PC-9 (cell line): Measurements from ENCODE around the gene TMEM222. TPM values are rescaled to one million over a fixed set of nuclear protein-coding genes. Genes with fewer than 3 reads are reported as not detected.
A peak's percentile ranks its signal among the peaks of the same experiment; 100 is the strongest.

Experiments used
- BruUV-seq: library from RNA; stranded (reverse); fragments of 400-500 nt; replicated peaks from 2 replicates; lab custom pipeline; 2021; lab: Mats Ljungman, UMichigan
- CTCF ChIA-PET: fragments of 300-600 bp; sonication (Branson Sonifier 250); formaldehyde crosslinking; loops from one replicate; lab custom pipeline; 2022; ENCODE audit warnings: antibody characterized with exemption; lab: Charles Lee
- POLR2A ChIA-PET: fragments of 300-600 bp; sonication (Branson Sonifier 250); formaldehyde crosslinking; loops from one replicate; lab custom pipeline; 2022; ENCODE audit warnings: antibody characterized with exemption; ENCODE audit not compliant: unreplicated experiment; lab: Charles Lee
- DNase-seq, 2 experiments: peaks; one replicate each; pipeline versions ENCODE4 v3.0.0 to v3.0.0-alpha.2; 2015 to 2022; ENCODE audit warnings: mixed read lengths in 1 of 2
- H2AFZ ChIP-seq: fragments of 200-600 bp; sonication (generic); 2 replicates; pipeline ENCODE4 v1.8.1; 2017; ENCODE audit warnings: antibody characterized with exemption
- H3F3A ChIP-seq: fragments of 200-600 bp; sonication (generic); 2 replicates; pipeline ENCODE4 v1.8.1; 2017; ENCODE audit warnings: antibody characterized with exemption, mild to moderate bottlenecking, low read depth; ENCODE audit not compliant: insufficient read depth
- H3K27ac ChIP-seq: fragments of 200-600 bp; sonication (generic); 2 replicates; pipeline ENCODE4 v1.6.1; 2016; ENCODE audit warnings: mixed run types
- H3K27me3 ChIP-seq: fragments of 200-600 bp; sonication (generic); 2 replicates; pipeline ENCODE4 v1.6.1; 2016; ENCODE audit warnings: low read depth, mixed run types; ENCODE audit not compliant: insufficient read depth
- H3K36me3 ChIP-seq: fragments of 200-600 bp; sonication (generic); 2 replicates; pipeline ENCODE4 v1.6.1; 2016; ENCODE audit warnings: low read depth, mixed run types
- H3K4me1 ChIP-seq: fragments of 200-600 bp; sonication (generic); replicated peaks from 2 replicates; pipeline ENCODE4 v1.6.1; 2016; ENCODE audit warnings: mixed run types; ENCODE audit not compliant: insufficient read depth
- H3K4me2 ChIP-seq: fragments of 200-600 bp; sonication (generic); 2 replicates; pipeline ENCODE4 v1.6.1; 2017; ENCODE audit warnings: mixed run types
- H3K4me3 ChIP-seq: fragments of 200-600 bp; sonication (generic); 2 replicates; pipeline ENCODE4 v1.6.1; 2016; ENCODE audit warnings: mixed run types
- H3K79me2 ChIP-seq: fragments of 200-600 bp; sonication (generic); 2 replicates; pipeline ENCODE4 v1.6.1; 2017; ENCODE audit warnings: low read depth, mixed run types
- H3K9me2 ChIP-seq: fragments of 200-600 bp; sonication (generic); 2 replicates; pipeline ENCODE4 v1.8.1; 2017; ENCODE audit warnings: mild to moderate bottlenecking; ENCODE audit not compliant: insufficient read depth
- H3K9me3 ChIP-seq: fragments of 200-600 bp; sonication (generic); 2 replicates; pipeline ENCODE4 v1.8.1; 2016; ENCODE audit warnings: low read depth; ENCODE audit not compliant: insufficient read depth
- H4K20me1 ChIP-seq: fragments of 200-600 bp; sonication (generic); 2 replicates; pipeline ENCODE4 v1.8.1; 2017; ENCODE audit not compliant: insufficient read depth
- CTCF ChIP-seq: fragments of 200-600 bp; sonication (generic); conservative IDR thresholded peaks from 2 replicates; pipeline ENCODE4 v1.6.1; 2017; ENCODE audit warnings: mixed run types, antibody characterized with exemption, mild to moderate bottlenecking, moderate library complexity
- EZH2 ChIP-seq: fragments of 200-600 bp; sonication (generic); IDR thresholded peaks from 2 replicates; pipeline ENCODE4 v1.8.0; 2017; ENCODE audit warnings: antibody characterized with exemption, low read depth
- intact Hi-C: fragments of 100-400 bp; cut with micrococcal nuclease; formaldehyde crosslinking; loops from one replicate; pipeline ENCODE4 v1.10.0; 2022; ENCODE audit not compliant: unreplicated experiment
- total RNA-seq: library from RNA; stranded (reverse); gene quantifications from 2 replicates; pipeline ENCODE4 v1.2.3, GENCODE V29; 2021

The TMEM222 gene
- total RNA-seq, 1 experiment from 2014 or later, result 32.8 TPM

DNA sequence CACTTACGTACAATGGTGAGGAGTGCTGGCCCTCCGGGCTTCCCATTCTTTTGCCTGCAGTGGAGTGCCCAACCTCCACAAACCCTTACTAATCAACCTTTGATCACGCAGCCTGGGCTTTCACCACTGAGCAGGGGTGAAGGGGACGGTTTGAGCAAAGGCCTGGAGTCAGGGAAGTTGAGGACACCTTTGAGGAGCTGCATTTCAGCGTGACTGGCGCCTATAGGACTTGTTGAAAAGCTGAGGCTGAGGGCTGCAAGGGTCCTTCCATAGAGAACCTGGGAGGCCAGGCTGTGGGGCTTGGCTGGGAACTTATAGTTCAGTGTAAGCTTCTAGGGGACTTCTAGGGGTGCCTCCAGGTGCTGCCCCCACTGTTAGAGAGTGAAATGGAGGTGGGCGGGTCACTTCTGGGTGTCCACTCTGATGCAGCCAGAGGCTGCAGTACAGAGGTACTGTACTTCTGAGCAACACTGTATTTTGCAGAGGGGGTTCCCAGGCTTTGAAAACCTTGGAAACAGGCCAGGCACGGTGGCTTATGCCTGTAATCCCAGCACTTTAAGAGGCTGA, 29.7 kb downstream of the TMEM222 start:
- Histone ChIP-seq H3K4me3 (no peak overlapping the region), H3K9me2 (no peaks in the 10 kb centered on the region), H3F3A (no peaks in the 10 kb centered on the region), H3K79me2 (no peaks in the 10 kb centered on the region), H3K4me1 (0 out of 2 replicates have a peak, but pooled peaks cover 4% of the 10 kb centered on the region), H3K9me3 (no peaks in the 10 kb centered on the region), H3K4me2 (no peak overlapping the region), H3K27me3 (no peaks in the 10 kb centered on the region), H3K36me3 (no peaks in the 10 kb centered on the region), H3K27ac (no peak overlapping the region), H4K20me1 (no peaks in the 10 kb centered on the region), H2AFZ (no peak overlapping the region)
- intact Hi-C loops, result no loop called here
- DNase-seq, result no peak
- BruUV-seq, result no TSS peak
- ChIA-PET CTCF (interaction anchor here (0.6 to 0.7 kb wide), 2 partner anchors 40 to 343 kb away, joined by 3 to 11 read pairs; no protein-coding TSS in a partner anchor), POLR2A (no interaction called here)
- TF ChIP-seq EZH2 (no peak), CTCF (no peak)

- no peaks in the 10 kb centered on the region for H3K9me3 ChIP-seq
- CTCF ChIA-PET, result no interaction called here
- 0 out of 2 replicates have a peak, but pooled peaks cover 4% of the 10 kb centered on the region for H3K4me1 ChIP-seq
- no peak overlapping the region for H2AFZ ChIP-seq
- POLR2A ChIA-PET, result no interaction called here
- H3K27me3 ChIP-seq, result no peaks in the 10 kb centered on the region
- BruUV-seq, result TSS peak; percentile 9
- H3K4me3 ChIP-seq, result no peak overlapping the region
- DNase-seq, result no peak
- no peaks in the 10 kb centered on the region for H3K36me3 ChIP-seq
- H3F3A ChIP-seq, result no peaks in the 10 kb centered on the region
- H4K20me1 ChIP-seq, result no peaks in the 10 kb centered on the region
- no peaks in the 10 kb centered on the region for H3K9me2 ChIP-seq
- no peak overlapping the region for H3K27ac ChIP-seq
- no peak overlapping the region for H3K4me2 ChIP-seq
- intact Hi-C loops, result no loop called here
- H3K79me2 ChIP-seq, result no peaks in the 10 kb centered on the region
- TF ChIP-seq EZH2, result no peak
- TF ChIP-seq CTCF, result no peak
These were observed 31.2 kb downstream of the TMEM222 start for GRCh38 chr1:27353166-27353565.

DNA sequence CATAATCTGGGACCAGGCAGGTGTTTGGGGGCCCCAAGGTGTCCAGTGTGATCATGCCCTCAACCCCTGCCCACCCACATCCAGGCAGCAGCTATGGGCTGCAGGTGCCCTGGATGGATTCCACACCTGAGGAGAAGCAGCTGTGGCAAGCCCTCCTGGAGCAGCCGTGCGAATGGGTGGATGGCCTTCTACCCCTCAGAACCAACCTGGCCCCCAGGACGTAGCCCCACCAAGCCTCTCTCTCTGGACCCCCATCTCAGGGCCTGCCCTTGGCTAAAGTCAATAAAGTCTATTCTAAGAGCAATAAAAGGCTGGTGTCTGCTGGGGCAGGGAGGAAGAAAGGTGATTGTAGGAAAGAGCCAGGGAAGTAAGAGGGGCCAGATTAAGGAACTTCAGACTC, 31.7 kb downstream of the TMEM222 start:
- no peak overlapping the region for H3K4me2 ChIP-seq
- H3K27ac ChIP-seq, result no peak overlapping the region
- no TSS peak for BruUV-seq
- H3K27me3 ChIP-seq, result no peaks in the 10 kb centered on the region
- H2AFZ ChIP-seq, result no peak overlapping the region
- TF ChIP-seq EZH2 (no peak), CTCF (no peak)
- H3K4me3 ChIP-seq, result no peak overlapping the region
- ChIA-PET CTCF (interaction anchor here (0.7 to 0.8 kb wide), 2 partner anchors 13 to 221 kb away, joined by 3 read pairs; partner anchors contain the start of gene MAP3K6), POLR2A (no interaction called here)
- H4K20me1 ChIP-seq, result no peaks in the 10 kb centered on the region
- H3K9me2 ChIP-seq, result no peaks in the 10 kb centered on the region
- no peaks in the 10 kb centered on the region for H3K9me3 ChIP-seq
- intact Hi-C loops, result no loop called here
- H3F3A ChIP-seq, result no peaks in the 10 kb centered on the region
- no peak for DNase-seq
- no peaks in the 10 kb centered on the region for H3K79me2 ChIP-seq
- H3K36me3 ChIP-seq, result no peaks in the 10 kb centered on the region
- 0 out of 2 replicates have a peak, but pooled peaks cover 4% of the 10 kb centered on the region for H3K4me1 ChIP-seq
